Gastroesophageal sphincter (tissue), 3 donors: ENCODE data around the gene NET1.

Experiments used
- EP300 ChIP-seq: sonication (generic); formaldehyde crosslinking; IDR thresholded peaks from one replicate; pipeline ENCODE4 v1.6.1; 2017; ENCODE audit warnings: antibody characterized with exemption, mild to moderate bottlenecking
- POLR2A ChIP-seq, 2 donors: fragments of 450-650 bp; IDR thresholded peaks; one replicate each; pipeline ENCODE4 v1.6.1; 2017; ENCODE audit warnings: antibody characterized with exemption in 2 of 2, mild to moderate bottlenecking in 2 of 2, moderate library complexity in 1 of 2
- TF ChIP-seq, protein P1 (sequence below), 4 experiments: fragments of 200-600 bp in 2 of 4; fragments of 450-650 bp in 2 of 4; sonication (generic) in 1 of 4; IDR thresholded peaks; one replicate each; pipeline ENCODE4 v1.5.1; 2017 to 2019; ENCODE audit warnings: antibody characterized with exemption in 4 of 4, mild to moderate bottlenecking in 2 of 4, moderate library complexity in 2 of 4

- TF ChIP-seq, protein P1, sequence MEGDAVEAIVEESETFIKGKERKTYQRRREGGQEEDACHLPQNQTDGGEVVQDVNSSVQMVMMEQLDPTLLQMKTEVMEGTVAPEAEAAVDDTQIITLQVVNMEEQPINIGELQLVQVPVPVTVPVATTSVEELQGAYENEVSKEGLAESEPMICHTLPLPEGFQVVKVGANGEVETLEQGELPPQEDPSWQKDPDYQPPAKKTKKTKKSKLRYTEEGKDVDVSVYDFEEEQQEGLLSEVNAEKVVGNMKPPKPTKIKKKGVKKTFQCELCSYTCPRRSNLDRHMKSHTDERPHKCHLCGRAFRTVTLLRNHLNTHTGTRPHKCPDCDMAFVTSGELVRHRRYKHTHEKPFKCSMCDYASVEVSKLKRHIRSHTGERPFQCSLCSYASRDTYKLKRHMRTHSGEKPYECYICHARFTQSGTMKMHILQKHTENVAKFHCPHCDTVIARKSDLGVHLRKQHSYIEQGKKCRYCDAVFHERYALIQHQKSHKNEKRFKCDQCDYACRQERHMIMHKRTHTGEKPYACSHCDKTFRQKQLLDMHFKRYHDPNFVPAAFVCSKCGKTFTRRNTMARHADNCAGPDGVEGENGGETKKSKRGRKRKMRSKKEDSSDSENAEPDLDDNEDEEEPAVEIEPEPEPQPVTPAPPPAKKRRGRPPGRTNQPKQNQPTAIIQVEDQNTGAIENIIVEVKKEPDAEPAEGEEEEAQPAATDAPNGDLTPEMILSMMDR (IDR thresholded peaks at IDR 0.05), result no peak
- no peak for TF ChIP-seq POLR2A (IDR thresholded peaks at IDR 0.05)
- TF ChIP-seq EP300, result no peak
These were observed 80.7 kb downstream of the NET1 start for GRCh38 chr10:5492929-5493576.
